Activated T-cell treated with anti-CD3 and anti-CD28 coated beads for 4 hours (primary cell): ENCODE results near the gene CAVIN1.
"Not testable (repeated sequence)": the region's sequence is repeated elsewhere in the genome, so short reads cannot be mapped to it uniquely, and the experiment has no call there.

Experiments
- DNase-seq: peaks from one replicate; pipeline ENCODE4 v3.0.0-alpha.2; 2020

Gene CAVIN1

GRCh38 chr17:42404326-42405055, 18.6 kb downstream of the CAVIN1 start:
- no peak for DNase-seq

- DNase-seq, result no peak
Measured at GRCh38 chr17:42403150-42403549, 19.9 kb downstream of the CAVIN1 start.

DNA sequence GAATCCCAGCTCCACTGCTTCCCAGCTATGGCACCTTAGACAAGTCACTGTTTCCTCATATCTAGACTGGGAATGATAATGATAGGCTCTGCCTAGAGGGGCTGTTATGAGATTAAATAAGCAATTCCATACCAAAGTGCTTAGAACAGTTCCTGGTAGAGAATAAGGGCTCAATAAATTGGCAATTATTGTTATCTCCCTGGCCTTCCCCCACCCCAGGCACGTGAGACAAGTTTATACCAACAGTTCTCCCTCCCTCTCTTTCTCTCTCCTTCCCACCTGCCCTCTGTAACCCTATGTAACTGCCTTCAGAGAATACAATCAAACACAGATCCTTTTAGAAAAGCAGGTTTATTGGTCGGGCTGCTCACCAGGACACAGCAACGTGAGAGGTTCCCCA, 20.9 kb downstream of the CAVIN1 start:
- no peak for DNase-seq

DNA sequence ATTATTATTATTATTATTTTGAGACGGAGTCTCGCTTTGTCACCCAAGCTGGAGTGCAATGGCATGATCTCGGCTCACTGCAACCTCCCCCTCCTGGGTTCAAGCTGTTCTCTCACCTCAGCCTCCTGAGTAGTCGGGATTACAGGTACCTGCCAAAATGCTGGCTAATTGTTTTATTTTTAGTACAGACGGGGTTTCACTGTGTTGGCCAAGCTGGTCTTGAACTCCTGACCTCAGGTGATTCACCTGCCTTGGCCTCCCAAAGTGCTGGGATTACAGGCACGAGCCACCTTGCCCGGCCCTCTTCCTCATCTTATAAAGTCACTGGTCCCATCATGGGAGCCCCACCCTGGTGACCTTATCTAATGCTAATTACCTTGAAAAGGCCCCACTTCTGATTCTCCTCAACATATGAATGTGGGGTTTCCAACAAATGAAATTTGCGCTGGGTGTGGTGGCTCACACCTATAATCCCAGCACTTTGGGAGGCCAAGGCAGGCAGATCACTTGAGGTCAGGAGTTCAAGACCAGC, 22.1 kb downstream of the CAVIN1 start:
- DNase-seq, result not testable (repeated sequence)

DNA sequence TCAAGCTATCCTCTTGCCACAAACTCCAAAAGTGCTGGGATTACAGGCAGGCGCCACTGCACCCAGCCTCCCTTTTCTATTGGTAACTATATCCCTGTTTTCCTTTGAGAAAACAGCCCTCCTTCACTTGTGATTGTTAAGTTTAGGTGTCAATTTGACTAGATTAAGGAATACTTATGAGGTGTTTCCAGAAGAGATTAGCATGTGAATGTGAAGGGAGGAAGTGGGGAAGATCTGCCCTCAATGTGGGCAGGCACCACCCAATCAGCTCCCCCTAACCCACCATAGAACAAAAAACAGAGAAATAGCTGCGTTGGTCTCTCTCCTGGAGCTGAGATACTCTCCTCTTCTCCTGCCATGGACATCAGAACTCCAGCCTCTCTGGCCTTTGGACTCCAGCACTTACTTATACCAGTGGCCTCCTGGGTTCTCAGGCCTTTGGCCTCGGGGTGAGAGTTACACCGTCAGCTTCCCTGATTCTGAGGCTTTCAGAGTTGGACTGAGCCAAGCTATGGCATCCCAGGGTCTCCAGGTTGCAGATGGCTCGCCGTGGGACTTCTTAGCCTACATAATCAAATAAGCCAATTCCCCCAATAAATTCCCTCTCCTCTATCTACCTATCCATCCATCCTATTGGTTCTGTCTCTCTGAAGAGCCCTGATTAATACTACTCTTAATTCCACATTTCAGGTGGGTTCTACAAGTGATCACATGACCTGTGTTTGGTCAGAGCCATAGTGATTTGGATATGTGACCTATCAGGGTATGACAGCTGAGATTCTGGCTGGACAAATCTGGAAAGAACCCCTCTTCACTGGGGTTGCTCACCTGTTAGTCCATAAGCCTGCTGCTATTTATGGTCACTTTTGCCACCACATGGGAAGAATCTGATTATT, 22.9 kb downstream of the CAVIN1 start:
- no peak for DNase-seq

- DNase-seq, result no peak
Measured at GRCh38 chr17:42399121-42399520, 23.9 kb downstream of the CAVIN1 start.

- DNase-seq, result not testable (repeated sequence)
Measured at GRCh38 chr17:42395601-42396000, 27.5 kb downstream of the CAVIN1 start.

GRCh38 chr17:42394838-42395237, 28.2 kb downstream of the CAVIN1 start:
- DNase-seq, result no peak

DNA sequence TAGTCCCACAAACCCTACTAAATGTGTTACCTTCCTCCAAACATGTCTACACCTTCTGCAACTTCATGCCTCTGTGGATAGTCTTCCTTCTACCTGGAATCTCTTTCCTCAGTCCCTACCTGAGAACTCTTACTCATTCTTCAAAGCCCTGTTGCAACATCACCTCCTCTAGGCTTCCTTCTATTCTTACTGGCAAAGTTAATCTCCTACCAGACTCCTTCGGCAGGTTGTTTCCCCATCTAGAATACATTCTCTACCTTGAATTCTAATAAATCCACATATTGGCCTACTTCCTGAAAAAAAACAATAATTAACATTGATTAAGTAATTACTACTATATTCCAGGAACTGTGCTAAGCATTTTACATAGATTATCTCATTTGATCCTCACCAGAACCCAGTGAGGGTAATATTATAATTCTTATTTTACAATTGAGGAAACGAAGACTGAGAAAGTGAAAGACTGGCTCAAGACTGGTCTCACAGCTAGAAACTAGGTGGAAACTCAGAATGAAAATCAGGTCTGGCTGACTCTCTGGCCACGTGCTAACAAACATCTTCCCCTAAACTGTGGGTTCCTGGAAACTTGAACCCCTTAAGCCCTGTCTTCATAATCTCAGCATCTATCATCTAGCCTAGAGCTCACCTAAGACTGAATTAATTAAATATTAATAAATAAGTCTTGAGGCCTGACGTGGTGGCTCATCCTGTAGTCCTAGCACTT, 30.2 kb downstream of the CAVIN1 start:
- DNase-seq, result no peak

- DNase-seq, result not testable (repeated sequence)
Measured at GRCh38 chr17:42391439-42391838, 31.6 kb downstream of the CAVIN1 start.

DNA sequence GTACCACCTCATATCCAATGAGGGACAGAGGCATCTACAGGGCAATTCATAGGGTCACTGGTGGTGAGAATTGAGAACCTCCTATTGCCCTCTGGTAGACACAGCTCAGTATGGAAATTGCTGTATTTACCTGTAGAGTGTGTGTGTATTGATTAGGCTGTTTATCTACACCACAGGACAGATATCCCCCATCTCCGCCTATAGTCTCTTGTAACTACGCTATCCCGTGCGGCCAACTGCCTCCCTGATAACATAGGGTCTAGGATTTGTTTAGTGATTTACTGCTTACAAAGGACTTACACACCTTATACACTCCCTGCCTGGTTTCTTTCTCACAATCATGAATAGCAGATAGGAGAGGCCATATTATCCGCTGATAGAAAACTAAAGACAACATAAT, 33.2 kb downstream of the CAVIN1 start:
- DNase-seq, result no peak

DNA sequence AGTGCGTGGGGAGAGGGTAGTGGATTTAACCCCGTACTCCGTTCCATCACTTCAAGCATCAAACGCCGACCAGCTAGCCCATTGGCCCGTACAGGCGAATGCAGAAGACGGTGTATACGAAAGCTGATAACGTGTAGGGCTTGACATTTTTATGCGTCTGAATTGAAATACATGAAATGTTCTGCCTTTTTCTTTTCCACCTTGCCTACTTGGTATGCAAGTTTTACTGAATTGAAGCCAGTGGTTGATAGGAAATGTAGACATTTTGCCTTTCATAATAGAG, 34.0 kb downstream of the CAVIN1 start:
- no peak for DNase-seq

DNA sequence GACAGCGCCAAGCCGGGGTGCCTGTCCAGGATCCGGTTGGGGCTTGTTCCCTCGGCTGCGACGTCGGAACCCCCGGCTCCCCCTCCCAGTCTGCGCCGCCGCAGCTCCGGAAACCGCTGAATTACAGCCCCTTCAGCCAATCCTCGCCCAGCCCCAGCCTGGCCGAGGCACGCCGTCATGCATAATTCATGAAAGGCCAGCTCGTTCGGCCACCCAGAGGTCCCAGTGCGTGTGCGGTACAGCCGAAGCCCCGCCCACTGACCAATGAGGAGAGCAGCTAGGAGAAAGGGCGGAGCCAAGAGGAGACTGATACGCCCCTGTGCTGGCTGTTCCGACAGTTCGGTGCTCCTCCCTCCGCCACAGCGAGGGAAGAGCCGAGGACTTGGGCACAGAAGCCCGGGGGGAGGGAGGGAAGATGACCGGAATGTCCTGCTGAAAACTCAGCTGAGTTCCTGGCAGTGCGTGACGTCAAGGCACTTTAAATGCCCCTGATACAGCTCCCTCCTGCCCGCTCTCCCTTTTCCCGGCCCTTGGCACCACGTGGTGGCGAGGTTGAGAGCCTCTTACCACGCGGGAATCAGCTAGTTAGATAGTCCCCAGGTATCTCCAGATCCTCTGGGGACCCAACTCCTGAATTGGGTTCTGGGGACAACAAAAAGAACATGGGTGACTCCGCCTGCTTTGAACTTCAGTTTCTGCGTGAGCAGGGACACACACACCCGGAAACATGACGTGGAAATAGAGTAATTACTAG, 34.5 kb downstream of the CAVIN1 start, which contains the start of gene STAT3:
STAT3 (minus strand) TSS at position 62 of the 754 bp plus-strand sequence. CDS start 39,926 bp downstream, outside the sequence.
- DNase-seq, result peak; percentile 100

- DNase-seq, result no peak
Measured at GRCh38 chr17:42387661-42388380, 35.2 kb downstream of the CAVIN1 start.

- no peak for DNase-seq
Measured at GRCh38 chr17:42386777-42387657, 36.0 kb downstream of the CAVIN1 start.

- no peak for DNase-seq
Measured at GRCh38 chr17:42381898-42382297, 41.2 kb downstream of the CAVIN1 start.

DNA sequence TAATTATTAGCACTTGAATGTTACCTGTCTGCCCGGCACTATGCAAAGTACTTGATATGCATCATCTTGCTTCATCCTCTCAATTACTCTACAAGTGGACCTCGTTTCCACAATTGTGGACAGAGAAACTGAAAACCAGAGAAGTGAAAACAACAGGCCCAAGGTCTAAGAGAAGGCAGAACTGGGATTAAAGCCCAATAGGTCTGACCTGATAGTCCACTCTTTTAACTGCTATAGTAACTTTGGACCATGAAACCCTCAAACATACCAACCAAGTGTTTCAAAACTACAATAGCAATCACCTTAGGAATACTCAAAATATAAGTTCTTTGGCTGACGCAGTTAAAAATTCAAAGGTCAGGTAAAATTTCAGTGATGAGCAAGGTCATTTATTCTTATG, 42.1 kb downstream of the CAVIN1 start:
- no peak for DNase-seq

- DNase-seq, result no peak
Measured at GRCh38 chr17:42378959-42379594, 44.0 kb downstream of the CAVIN1 start.

DNA sequence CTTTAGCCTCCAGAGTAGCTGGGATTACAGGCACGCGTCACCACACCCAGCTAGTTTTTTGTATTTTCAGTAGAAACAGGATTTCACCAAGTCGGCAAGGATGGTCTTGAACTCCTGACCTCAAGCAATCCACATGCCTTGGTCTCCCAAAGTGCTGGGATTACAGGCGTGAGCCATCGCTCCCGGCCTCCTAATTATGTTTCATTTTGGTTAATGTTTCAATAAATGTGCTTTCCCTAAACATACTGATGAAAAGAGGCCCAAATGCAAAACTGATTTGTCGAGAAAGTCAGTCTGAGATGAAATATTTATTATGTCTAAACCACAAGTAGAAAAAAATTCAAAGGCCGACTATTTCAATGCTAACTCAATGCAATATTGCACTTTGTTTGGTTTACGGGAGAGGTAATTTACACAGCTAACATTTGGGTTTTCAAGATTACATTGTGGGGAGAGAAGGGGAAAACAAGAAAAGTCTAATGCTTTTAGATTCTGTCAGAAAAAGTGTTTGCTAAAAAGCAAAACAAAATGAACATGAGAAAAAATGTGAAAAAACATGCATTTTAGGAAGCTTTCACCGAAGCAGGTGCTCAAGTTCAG, 44.6 kb downstream of the CAVIN1 start:
- DNase-seq, result no peak

- DNase-seq, result no peak
Measured at GRCh38 chr17:42373896-42374295, 49.2 kb downstream of the CAVIN1 start.
